Measurements from ENCODE around the gene NOL9.

DNA sequence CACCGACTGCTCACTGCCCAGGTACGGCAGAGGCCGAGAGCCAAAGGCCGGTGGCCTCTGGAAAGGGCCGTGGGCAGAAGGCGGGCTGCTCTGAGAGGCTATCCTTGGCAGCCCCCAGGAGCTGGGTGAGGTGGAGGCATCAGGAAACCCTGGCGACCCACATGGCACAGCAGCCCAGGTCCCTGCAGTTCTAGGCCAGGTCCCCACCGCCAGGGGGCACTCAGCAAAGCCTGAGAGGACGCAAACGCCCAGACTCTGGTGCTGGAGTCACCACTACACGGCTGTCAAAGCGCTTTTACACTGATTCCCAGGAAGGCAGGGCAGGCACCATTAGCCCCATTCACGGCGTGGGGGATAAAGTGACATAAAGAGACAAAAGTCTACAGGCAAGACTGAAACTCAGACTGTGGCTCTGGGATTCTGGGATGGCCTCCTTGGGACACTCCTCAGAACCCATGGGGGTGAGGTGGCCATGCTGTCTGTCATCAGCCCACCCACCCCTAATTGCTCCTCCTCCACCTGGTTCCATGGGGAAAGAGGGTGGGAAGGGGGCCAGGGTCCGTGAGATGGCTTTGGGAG, 67.8 kb downstream of the NOL9 start:
- TF ChIP-seq CTCF (IDR thresholded peaks at IDR 0.05; ENCODE audit: low read length) (peak; percentile 87), EZH2 (IDR thresholded peaks at IDR 0.05; ENCODE audit: borderline replicate concordance, low read length) (no peak)

All from OCI-LY1 (cell line).